H1 (cell line): ENCODE results near the gene DIPK1C. TPM values are rescaled to one million over a fixed set of nuclear protein-coding genes. Genes with fewer than 3 reads are reported as not detected.
A peak's percentile ranks its signal among the peaks of the same experiment; 100 is the strongest.

Experiments used
- CTCF ChIA-PET: fragments of 300-600 bp; sonication (Branson Sonifier 250); formaldehyde crosslinking; loops from one replicate; lab custom pipeline; 2021; ENCODE audit not compliant: partially characterized antibody; lab: Charles Lee
- POLR2A ChIA-PET: fragments of 300-600 bp; sonication (Branson Sonifier 250); formaldehyde crosslinking; loops from one replicate; lab custom pipeline; 2021; ENCODE audit warnings: inconsistent platforms; ENCODE audit not compliant: partially characterized antibody; lab: Charles Lee
- DNase-seq, 2 experiments: peaks; one replicate each; pipeline versions ENCODE4 v3.0.0 to v3.0.0-alpha.2; 2010 to 2022; ENCODE audit warnings: low spot score in 2 of 2, low read depth in 1 of 2, mixed read lengths in 1 of 2
- FAIRE-seq: peaks from 2 replicates; lab custom pipeline; 2011; peaks lifted over from hg19 to GRCh38; lab: Jason Lieb, UNC
- H2AFZ ChIP-seq: 2 replicates; pipeline ENCODE4 v1.8.1; 2012; ENCODE audit warnings: low read length, inconsistent platforms
- H2AK5ac ChIP-seq: 2 replicates; pipeline ENCODE4 v1.6.1; 2013; ENCODE audit warnings: low read depth, low read length
- H2BK120ac ChIP-seq: replicated peaks from 2 replicates; pipeline ENCODE3; 2013; ENCODE audit warnings: low read depth, low read length, inconsistent platforms
- H2BK12ac ChIP-seq: 2 replicates; pipeline ENCODE4 v1.6.1; 2013; ENCODE audit warnings: low read depth, low read length
- H2BK15ac ChIP-seq: 2 replicates; pipeline ENCODE4 v1.6.1; 2013; ENCODE audit warnings: low read length
- H2BK20ac ChIP-seq: 2 replicates; pipeline ENCODE4 v1.6.1; 2013; ENCODE audit warnings: low read length
- H2BK5ac ChIP-seq: 2 replicates; pipeline ENCODE4 v1.6.1; 2013; ENCODE audit warnings: low read depth, low read length
- H3K14ac ChIP-seq: 2 replicates; pipeline ENCODE4 v1.6.1; 2013; ENCODE audit warnings: inconsistent platforms; ENCODE audit not compliant: insufficient read length
- H3K18ac ChIP-seq: 2 replicates; pipeline ENCODE4 v1.6.1; 2013; ENCODE audit warnings: low read length; ENCODE audit errors: extremely low read depth
- H3K23ac ChIP-seq: 2 replicates; pipeline ENCODE4 v1.6.1; 2013; ENCODE audit warnings: inconsistent platforms; ENCODE audit not compliant: insufficient read length
- H3K23me2 ChIP-seq: 2 replicates; pipeline ENCODE4 v1.6.1; 2013; ENCODE audit warnings: low read depth, low read length
- H3K27ac ChIP-seq: 2 replicates; pipeline ENCODE4 v1.6.1; 2011; ENCODE audit warnings: low read depth, low read length, inconsistent platforms
- H3K27me3 ChIP-seq, 4 experiments: replicated peaks in 1 of 4; 1 replicate in 1 of 4; 2 replicates in 3 of 4; pipeline versions ENCODE4 v1.6.1 to v1.8.1; 2011 to 2013; ENCODE audit warnings: low read length in 3 of 4, mild to moderate bottlenecking in 3 of 4, inconsistent platforms in 2 of 4, mixed read lengths in 2 of 4, moderate library complexity in 1 of 4; ENCODE audit not compliant: control insufficient read depth in 3 of 4, insufficient read depth in 3 of 4; ENCODE audit errors: extremely low read depth in 1 of 4
- H3K36me3 ChIP-seq, 4 experiments: 2 replicates each; pipeline versions ENCODE4 v1.6.1 to v1.8.1; 2011 to 2013; ENCODE audit warnings: mild to moderate bottlenecking in 4 of 4, low read length in 3 of 4, moderate library complexity in 2 of 4, control low read depth in 1 of 4, inconsistent platforms in 1 of 4; ENCODE audit not compliant: insufficient read depth in 4 of 4, control insufficient read depth in 2 of 4
- H3K4ac ChIP-seq: replicated peaks from 2 replicates; pipeline ENCODE3; 2013; ENCODE audit warnings: low read length, low read depth, mixed read lengths, inconsistent platforms; ENCODE audit not compliant: insufficient read length
- H3K4me1 ChIP-seq, 4 experiments: replicated peaks in 1 of 4; 1 replicate in 1 of 4; 2 replicates in 3 of 4; pipeline versions ENCODE4 v1.6.1 to v1.8.1; 2011 to 2013; ENCODE audit warnings: low read length in 3 of 4, inconsistent platforms in 2 of 4, mixed read lengths in 1 of 4; ENCODE audit not compliant: insufficient read depth in 4 of 4, control insufficient read depth in 3 of 4
- H3K4me2 ChIP-seq, 2 experiments: 2 replicates each; pipeline versions ENCODE4 v1.6.1 to v1.8.1; 2011 to 2013; ENCODE audit warnings: low read depth in 2 of 2, low read length in 2 of 2, control low read depth in 1 of 2, inconsistent platforms in 1 of 2, mild to moderate bottlenecking in 1 of 2; ENCODE audit not compliant: insufficient read depth in 1 of 2
- H3K4me3 ChIP-seq, 4 experiments: fragments of 200-600, 300-600 bp in 1 of 4; sonication (generic), shearing (Covaris generic), sonication (Bioruptor Twin) in 1 of 4; 2 replicates each; pipeline versions ENCODE4 v1.5.1 to v1.8.1; 2011 to 2016; ENCODE audit warnings: low read length in 4 of 4, low read depth in 3 of 4, control low read depth in 2 of 4, inconsistent platforms in 2 of 4, mild to moderate bottlenecking in 2 of 4, mixed read lengths in 1 of 4, moderate library complexity in 1 of 4; ENCODE audit not compliant: insufficient read depth in 2 of 4; ENCODE audit errors: extremely low read depth in 1 of 4
- H3K56ac ChIP-seq: replicated peaks from 2 replicates; pipeline ENCODE3; 2013; ENCODE audit warnings: low read depth, mild to moderate bottlenecking, mixed read lengths, low read length, inconsistent platforms; ENCODE audit not compliant: insufficient read length
- H3K79me1 ChIP-seq: 2 replicates; pipeline ENCODE4 v1.6.1; 2013; ENCODE audit warnings: low read depth, low read length, control low read depth
- H3K79me2 ChIP-seq, 2 experiments: 2 replicates each; pipeline versions ENCODE4 v1.6.1 to v1.8.1; 2012 to 2013; ENCODE audit warnings: low read length in 2 of 2, mild to moderate bottlenecking in 2 of 2, inconsistent platforms in 1 of 2; ENCODE audit not compliant: insufficient read depth in 2 of 2, control insufficient read depth in 1 of 2
- H3K9ac ChIP-seq, 4 experiments: replicated peaks in 1 of 4; 1 replicate in 1 of 4; 2 replicates in 3 of 4; pipeline versions ENCODE4 v1.6.1 to v1.8.1; 2011 to 2013; ENCODE audit warnings: low read depth in 3 of 4, low read length in 3 of 4, control low read depth in 2 of 4, mild to moderate bottlenecking in 2 of 4, moderate library complexity in 2 of 4, inconsistent platforms in 1 of 4; ENCODE audit errors: extremely low read depth in 1 of 4
- H3K9me3 ChIP-seq, 2 experiments: 2 replicates each; pipeline versions ENCODE4 v1.6.1 to v1.8.1; 2012 to 2013; ENCODE audit warnings: mild to moderate bottlenecking in 2 of 2, moderate library complexity in 2 of 2, control low read depth in 1 of 2, inconsistent platforms in 1 of 2, low read depth in 1 of 2, low read length in 1 of 2, mixed read lengths in 1 of 2; ENCODE audit not compliant: insufficient read depth in 2 of 2
- H4K20me1 ChIP-seq, 2 experiments: replicated peaks in 1 of 2; 2 replicates each; pipeline versions ENCODE3 to v1.8.1; 2011 to 2013; ENCODE audit warnings: inconsistent platforms in 2 of 2, low read length in 2 of 2, mild to moderate bottlenecking in 1 of 2; ENCODE audit not compliant: insufficient read depth in 2 of 2, control insufficient read depth in 1 of 2
- H4K5ac ChIP-seq: 2 replicates; pipeline ENCODE4 v1.6.1; 2013; ENCODE audit warnings: low read length, low read depth, mixed read lengths, inconsistent platforms; ENCODE audit not compliant: insufficient read length
- H4K8ac ChIP-seq: 2 replicates; pipeline ENCODE4 v1.8.0; 2013; ENCODE audit warnings: mild to moderate bottlenecking, moderate library complexity, low read length, inconsistent platforms; ENCODE audit not compliant: insufficient read depth; ENCODE audit errors: extremely low read depth
- H4K91ac ChIP-seq: replicated peaks from 2 replicates; pipeline ENCODE3; 2013; ENCODE audit warnings: low read length, mixed read lengths, inconsistent platforms; ENCODE audit not compliant: insufficient read length
- BCL11A ChIP-seq, 2 experiments: IDR thresholded peaks; one replicate each; pipeline ENCODE4 v1.6.1; 2011; ENCODE audit warnings: low read depth in 2 of 2, low read length in 2 of 2, mild to moderate bottlenecking in 2 of 2
- CTBP2 ChIP-seq: IDR thresholded peaks from 2 replicates; pipeline ENCODE4 v1.7.0; 2011; ENCODE audit warnings: borderline replicate concordance, mild to moderate bottlenecking, moderate library complexity, mixed read lengths, low read length; ENCODE audit not compliant: insufficient read depth, insufficient read length
- HDAC2 ChIP-seq, 2 experiments: fragments of 300-600 bp in 1 of 2; sonication (generic) in 1 of 2; IDR thresholded peaks; 2 replicates each; pipeline ENCODE4 v1.6.1; 2011 to 2012; ENCODE audit warnings: low read depth in 2 of 2, low read length in 2 of 2, mild to moderate bottlenecking in 2 of 2, moderate library complexity in 2 of 2, borderline replicate concordance in 1 of 2, inconsistent platforms in 1 of 2
- HDAC6 ChIP-seq: IDR thresholded peaks from one replicate; pipeline ENCODE4 v1.7.1; 2012; ENCODE audit warnings: low read depth, mild to moderate bottlenecking, inconsistent platforms, low read length, moderate library complexity
- RXRA ChIP-seq: IDR thresholded peaks from 2 replicates; pipeline ENCODE4 v1.6.1; 2011; ENCODE audit warnings: low read depth, mild to moderate bottlenecking, low read length, moderate library complexity; ENCODE audit not compliant: insufficient read depth
- TBP ChIP-seq: IDR thresholded peaks from 2 replicates; pipeline ENCODE4 v1.6.1; 2011; ENCODE audit warnings: low read depth, low read length, improper control_type of control experiment
- WGBS, 2 experiments: shearing (Covaris generic) in 1 of 2; methylation state at CpG; one replicate each; pipeline versions ENCODE4 v1.1.6 to v1.1.7; 2013 to 2015; ENCODE audit warnings: low lambda C conversion rate in 2 of 2, mixed read lengths in 2 of 2, inconsistent platforms in 1 of 2, low coverage in 1 of 2, missing lambda C conversion rate in 1 of 2; ENCODE audit not compliant: insufficient replicate concordance in 2 of 2, insufficient coverage in 1 of 2, insufficient read length in 1 of 2; ENCODE audit errors: extremely low coverage in 1 of 2, missing lambda C conversion rate in 1 of 2; 5-methylcytosine and 5-hydroxymethylcytosine counted together
- polyA plus RNA-seq, 7 experiments: library from polyadenylated mRNA; depleted of rRNA in 3 of 7; stranded (reverse) in 5 of 7; unstranded in 2 of 7; fragments of >200 nt in 5 of 7; fragments of 200-250 nt in 2 of 7; gene quantifications; 1 replicate in 5 of 7; 2 replicates in 1 of 7; 4 replicates in 1 of 7; pipeline versions ENCODE4 v1.2.1 to v1.2.3, GENCODE V29; 2011 to 2013; ENCODE audit warnings: missing spikeins in 2 of 7, mixed read lengths in 2 of 7
- total RNA-seq: library from RNA; stranded (reverse); fragmentation: NEBNext Ultra II Directional; extraction: Animal tissue kit (Norgen Biotek cat#: 25700); gene quantifications from 2 replicates; pipeline ENCODE4 v1.2.1, GENCODE V29; 2021
- TF ChIP-seq, protein P1 (sequence below): IDR thresholded peaks from 2 replicates; pipeline ENCODE4 v1.6.1; 2011; ENCODE audit warnings: low read length, improper control_type of control experiment
- TF ChIP-seq, protein P2 (sequence below), 3 experiments: IDR thresholded peaks; 1 replicate in 2 of 3; 2 replicates in 1 of 3; pipeline versions ENCODE4 v1.5.1 to v1.6.1; 2011; ENCODE audit warnings: low read length in 3 of 3, mild to moderate bottlenecking in 3 of 3, inconsistent platforms in 2 of 3, low read depth in 1 of 3, moderate library complexity in 1 of 3; ENCODE audit not compliant: insufficient read depth in 1 of 3; ENCODE audit errors: control extremely low read depth in 1 of 3

Gene DIPK1C
- total and polyA plus RNA-seq, 2 of the 8 experiments (the other 6 are each of a cell fraction or from before 2014, with no cell fraction given), result 0.08 TPM; not detected in 1

DNA sequence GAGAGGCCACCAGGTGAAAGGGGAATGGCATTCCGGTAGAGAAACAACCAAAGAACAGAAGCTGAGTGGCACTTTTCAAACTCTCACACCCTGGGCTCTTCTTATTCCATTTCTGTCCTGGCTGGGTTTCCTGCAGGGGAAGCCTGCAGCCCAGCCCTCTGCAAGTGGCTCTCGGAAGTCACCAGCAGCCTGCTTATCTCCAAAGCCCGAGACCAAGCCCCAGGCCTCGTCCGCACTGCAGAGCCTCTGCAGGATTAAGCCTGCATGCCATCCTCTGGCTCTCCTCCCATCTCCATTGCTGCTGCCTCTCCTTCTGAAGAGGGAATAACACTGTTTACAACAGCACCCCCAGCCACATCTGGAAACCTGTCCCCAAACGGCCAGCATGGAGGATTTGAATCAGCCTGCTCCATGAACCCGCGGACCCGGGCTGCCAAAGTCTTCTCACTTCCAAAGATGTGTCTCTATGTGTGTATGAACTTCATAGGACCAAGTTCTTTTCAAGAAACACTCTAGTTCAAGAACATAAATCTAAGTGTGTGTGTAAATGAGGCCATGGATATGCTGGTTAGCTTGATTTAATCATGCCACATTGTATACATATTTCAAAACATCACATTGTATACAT is 54.2 kb downstream of the DIPK1C start:
- Histone ChIP-seq H2BK20ac (no peak overlapping the region), H2BK5ac (no peak overlapping the region), H3K23me2 (no peaks in the 10 kb centered on the region), H2BK15ac (no peak overlapping the region), H3K9me3 (no peaks in the 10 kb centered on the region), H3K4ac (no peak overlapping the region), H4K20me1 (no peaks in the 10 kb centered on the region), H3K4me2 (no peak overlapping the region), H4K8ac (no peak overlapping the region), H2AFZ (peak overlapping the region; percentile 62; the same call in 1 of the 2 replicates), H3K27me3 (no peaks in the 10 kb centered on the region), H3K9ac (no peak overlapping the region), H3K18ac (no peak overlapping the region), H3K4me3 (no peak overlapping the region), H4K91ac (no peak overlapping the region), H3K36me3 (no peaks in the 10 kb centered on the region), H3K79me1 (no peaks in the 10 kb centered on the region), H2BK120ac (no peak overlapping the region), H3K14ac (no peak overlapping the region), H3K79me2 (no peaks in the 10 kb centered on the region), H2BK12ac (no peak overlapping the region), H3K56ac (no peak overlapping the region), H3K27ac (no peak overlapping the region), H3K4me1 (no peaks in the 10 kb centered on the region), H3K23ac (no peak overlapping the region), H2AK5ac (no peak overlapping the region), H4K5ac (no peak overlapping the region)
- DNase-seq (no peak), FAIRE-seq (no peak)
- 92% methylated on average over 9 of the region's 9 CpGs; no CpG with 5 or more reads in 1 of the 2 experiments for WGBS, 2 experiments
- ChIA-PET POLR2A (no interaction called here), CTCF (interaction anchor here (1.1 to 1.2 kb wide), 2 partner anchors 11 to 39 kb away, joined by 3 to 4 read pairs; no protein-coding TSS in a partner anchor)
- TF ChIP-seq TBP, result no peak
- TF ChIP-seq, protein P1, sequence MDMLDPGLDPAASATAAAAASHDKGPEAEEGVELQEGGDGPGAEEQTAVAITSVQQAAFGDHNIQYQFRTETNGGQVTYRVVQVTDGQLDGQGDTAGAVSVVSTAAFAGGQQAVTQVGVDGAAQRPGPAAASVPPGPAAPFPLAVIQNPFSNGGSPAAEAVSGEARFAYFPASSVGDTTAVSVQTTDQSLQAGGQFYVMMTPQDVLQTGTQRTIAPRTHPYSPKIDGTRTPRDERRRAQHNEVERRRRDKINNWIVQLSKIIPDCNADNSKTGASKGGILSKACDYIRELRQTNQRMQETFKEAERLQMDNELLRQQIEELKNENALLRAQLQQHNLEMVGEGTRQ, result no peak
- TF ChIP-seq HDAC2 (IDR thresholded peaks at IDR 0.05; ENCODE audit: borderline replicate concordance in 1 of 2, low read depth in 2 of 2, low read length in 2 of 2), result no peak
- TF ChIP-seq BCL11A (IDR thresholded peaks at IDR 0.05; ENCODE audit: low read depth in 2 of 2, low read length in 2 of 2), result no peak
- TF ChIP-seq, protein P2, sequence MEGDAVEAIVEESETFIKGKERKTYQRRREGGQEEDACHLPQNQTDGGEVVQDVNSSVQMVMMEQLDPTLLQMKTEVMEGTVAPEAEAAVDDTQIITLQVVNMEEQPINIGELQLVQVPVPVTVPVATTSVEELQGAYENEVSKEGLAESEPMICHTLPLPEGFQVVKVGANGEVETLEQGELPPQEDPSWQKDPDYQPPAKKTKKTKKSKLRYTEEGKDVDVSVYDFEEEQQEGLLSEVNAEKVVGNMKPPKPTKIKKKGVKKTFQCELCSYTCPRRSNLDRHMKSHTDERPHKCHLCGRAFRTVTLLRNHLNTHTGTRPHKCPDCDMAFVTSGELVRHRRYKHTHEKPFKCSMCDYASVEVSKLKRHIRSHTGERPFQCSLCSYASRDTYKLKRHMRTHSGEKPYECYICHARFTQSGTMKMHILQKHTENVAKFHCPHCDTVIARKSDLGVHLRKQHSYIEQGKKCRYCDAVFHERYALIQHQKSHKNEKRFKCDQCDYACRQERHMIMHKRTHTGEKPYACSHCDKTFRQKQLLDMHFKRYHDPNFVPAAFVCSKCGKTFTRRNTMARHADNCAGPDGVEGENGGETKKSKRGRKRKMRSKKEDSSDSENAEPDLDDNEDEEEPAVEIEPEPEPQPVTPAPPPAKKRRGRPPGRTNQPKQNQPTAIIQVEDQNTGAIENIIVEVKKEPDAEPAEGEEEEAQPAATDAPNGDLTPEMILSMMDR (IDR thresholded peaks at IDR 0.05; ENCODE audit: control extremely low read depth in 1 of 3, insufficient read depth in 1 of 3, low read depth in 1 of 3, low read length in 3 of 3), result no peak
- no peak for TF ChIP-seq RXRA
- TF ChIP-seq CTBP2, result no peak
- TF ChIP-seq HDAC6, result no peak
